Glomerular endothelial cell (primary cell): ENCODE results near the gene ACTA1. TPM values are rescaled to one million over a fixed set of nuclear protein-coding genes. Genes with fewer than 3 reads are reported as not detected.
"Not testable (repeated sequence)": the region's sequence is repeated elsewhere in the genome, so short reads cannot be mapped to it uniquely, and the experiment has no call there.

Experiments
- DNase-seq: peaks from one replicate; pipeline ENCODE4 v3.0.0-alpha.2; 2011; ENCODE audit warnings: low read depth, low spot score; ENCODE audit errors: extremely low read depth
- total RNA-seq: library from RNA; depleted of rRNA; stranded (reverse); fragments of >200 nt; gene quantifications from 2 replicates; pipeline ENCODE4 v1.2.3, GENCODE V29; 2015

ACTA1 gene
- total RNA-seq, 1 donor from 2014 or later, result not detected

DNA sequence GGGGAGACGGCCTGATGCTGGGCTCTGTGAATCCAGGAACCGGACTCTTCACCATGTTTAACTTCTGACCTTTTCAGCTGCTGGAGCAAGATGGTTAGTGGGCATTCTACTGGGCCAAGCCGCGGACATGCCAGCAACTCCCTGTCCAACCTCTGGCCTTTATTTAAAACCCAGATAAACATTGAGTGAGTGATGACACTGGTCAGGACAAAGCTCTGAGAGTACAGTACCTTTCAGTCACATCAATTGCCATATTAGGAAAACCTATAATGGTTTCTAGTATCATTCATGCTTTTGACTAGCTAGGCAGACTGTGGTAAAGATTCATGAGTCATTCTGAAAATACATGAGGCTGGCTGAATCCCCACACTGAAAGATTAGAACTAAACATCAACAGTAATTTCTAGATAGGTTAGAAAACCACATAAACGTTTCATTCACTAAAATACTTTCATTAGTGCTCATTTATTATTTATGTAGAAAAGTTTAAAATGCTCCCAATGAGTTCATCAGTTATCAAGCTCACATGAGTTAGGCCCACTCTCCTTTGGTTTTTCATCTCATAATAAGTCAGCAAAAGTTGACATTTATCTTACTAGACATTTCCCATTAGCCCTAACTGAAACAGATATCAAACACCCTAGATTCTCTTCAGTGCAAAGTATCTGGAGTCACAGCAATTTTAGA lies 7.1 kb upstream of the ACTA1 start:
- DNase-seq, result no peak

DNA sequence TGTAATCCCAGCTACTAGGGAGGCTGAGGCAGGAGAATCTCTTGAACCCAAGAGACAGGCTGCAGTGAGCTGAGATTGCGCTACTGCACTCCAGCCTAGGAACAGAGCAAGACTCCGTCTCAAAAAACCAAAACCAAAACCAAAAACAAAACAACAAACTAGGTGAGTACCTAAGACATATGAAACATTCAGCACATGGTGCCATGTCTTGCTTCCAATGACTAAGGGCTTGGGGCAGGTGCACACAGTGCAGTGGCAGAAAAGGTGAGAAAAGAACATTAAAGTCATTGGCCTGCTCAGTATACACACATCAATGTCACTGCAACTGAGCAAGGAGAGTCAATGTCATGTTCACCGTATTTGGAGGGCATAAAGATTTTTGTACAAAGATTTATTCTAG lies 4.1 kb upstream of the ACTA1 start:
- no peak for DNase-seq

DNA sequence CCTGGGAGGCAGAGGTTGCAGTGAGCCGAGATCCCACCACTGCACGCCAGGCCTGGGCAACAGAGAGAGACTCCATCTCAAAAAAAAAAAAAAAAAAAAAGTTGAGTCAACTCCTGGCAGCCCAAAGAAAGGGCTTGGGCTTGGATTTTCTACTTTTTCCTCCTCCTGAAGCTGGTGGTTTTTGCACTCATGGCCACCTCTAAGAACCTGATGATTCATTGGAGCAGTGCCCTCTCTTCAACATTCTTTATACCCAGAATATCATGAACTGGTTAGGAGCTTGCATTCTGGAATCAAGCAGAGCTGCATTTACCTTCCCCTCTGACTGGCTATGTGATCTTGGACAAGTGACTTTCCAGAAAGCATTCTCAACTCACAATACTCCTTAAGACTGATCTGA lies 3.5 kb upstream of the ACTA1 start:
- DNase-seq, result no peak

DNA sequence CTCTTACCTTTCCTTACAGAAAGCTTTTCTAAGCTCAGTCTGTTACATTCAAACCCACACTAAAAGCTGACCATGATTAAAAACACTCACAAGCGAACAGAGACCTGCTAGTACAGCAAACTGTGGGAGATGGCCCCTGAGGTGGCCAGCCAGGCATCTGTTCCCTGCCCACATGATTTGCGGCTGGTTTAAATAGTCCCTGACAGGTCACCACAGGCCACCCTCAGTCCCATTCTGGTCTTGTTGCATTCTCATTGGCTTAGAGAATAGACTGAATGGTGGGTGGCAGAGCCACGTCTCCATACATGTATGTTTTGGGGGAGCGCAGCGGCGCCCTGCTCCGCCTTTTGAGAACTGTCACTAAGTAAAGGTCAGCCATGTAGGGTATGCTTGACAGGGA lies 2.3 kb upstream of the ACTA1 start:
- DNase-seq, result no peak

DNA sequence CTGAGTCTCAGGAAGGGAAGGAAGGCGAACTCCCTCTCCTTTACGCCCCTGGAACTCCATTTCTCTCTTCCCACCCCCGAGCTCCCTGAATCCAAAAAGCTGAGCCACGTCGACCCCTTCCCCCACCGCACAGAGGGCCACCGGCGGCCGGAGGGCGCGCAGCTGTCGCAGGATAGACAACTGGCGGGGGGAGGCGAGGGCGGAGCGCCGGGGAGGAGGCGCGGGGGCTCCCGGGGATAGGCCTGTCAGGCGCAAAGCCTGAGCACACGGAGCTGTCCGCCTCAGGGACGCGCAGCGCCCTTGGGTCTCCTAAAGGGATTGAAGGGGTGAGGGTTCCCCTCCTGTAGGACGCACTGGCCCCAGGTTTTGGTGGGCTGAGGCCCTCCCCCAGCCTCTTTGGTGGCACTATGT lies 752 bp upstream of the ACTA1 start:
- DNase-seq, result no peak

DNA sequence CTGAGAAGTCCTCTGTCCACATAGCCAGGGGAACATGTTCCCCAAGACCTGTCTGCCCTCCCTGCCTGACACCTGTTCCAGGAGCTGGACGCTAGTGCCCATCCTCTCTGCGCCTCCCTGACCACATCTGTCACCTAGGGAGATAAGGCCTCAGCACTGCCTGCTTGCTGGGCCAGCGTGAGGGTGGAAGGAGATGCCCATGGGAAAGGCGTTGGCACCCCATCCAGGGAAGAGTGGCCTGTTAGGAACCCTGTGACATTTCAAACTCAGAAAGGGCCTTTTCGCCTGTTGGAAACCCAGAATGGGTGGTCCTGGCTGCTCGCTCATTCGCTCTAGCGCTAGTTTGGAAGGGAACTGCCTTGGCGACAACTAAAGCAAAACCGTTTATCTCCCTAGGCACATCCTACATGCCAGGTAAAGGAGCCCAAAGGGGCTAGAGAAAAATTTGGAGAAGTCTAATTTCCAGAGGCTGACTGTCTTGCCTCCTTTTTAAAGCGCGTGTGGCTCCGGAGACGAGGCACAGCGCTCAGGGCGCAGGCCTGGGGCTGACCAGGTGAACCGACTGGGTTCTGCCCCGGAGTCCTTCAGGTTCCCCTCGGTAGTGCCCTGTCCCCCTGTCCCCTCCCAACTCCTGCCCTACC lies 410 bp downstream of the ACTA1 start:
- DNase-seq, result no peak

DNA sequence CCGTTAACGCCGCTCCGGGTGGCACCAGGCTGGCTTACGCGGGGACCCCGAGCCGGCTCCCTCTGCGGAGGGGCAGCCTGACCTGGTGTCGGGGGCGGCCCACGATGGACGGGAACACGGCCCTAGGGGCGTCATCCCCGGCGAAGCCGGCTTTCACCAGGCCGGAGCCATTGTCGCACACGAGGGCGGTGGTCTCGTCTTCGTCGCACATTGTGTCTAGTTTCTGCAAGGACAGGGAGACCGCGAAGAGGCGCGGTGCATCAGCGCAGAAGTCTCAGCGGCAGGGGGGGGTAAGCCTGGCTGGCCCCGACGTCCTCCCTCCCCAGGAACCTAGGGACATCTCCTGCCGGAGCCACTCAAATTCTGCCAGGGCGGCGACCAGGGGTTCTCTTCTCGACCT lies 989 bp downstream of the ACTA1 start:
- no peak for DNase-seq

DNA sequence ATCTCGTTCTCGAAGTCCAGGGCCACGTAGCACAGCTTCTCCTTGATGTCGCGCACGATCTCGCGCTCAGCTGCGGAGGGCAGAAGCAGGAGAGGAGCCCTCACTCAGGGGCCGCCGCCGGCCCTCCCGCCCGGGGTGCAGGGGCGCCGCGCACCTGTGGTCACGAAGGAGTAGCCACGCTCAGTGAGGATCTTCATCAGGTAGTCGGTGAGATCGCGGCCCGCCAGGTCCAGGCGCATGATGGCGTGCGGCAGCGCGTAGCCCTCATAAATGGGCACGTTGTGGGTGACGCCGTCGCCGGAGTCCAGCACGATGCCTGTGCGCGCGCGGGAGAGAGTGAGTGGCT lies 1.8 kb downstream of the ACTA1 start:
- DNase-seq, result no peak

DNA sequence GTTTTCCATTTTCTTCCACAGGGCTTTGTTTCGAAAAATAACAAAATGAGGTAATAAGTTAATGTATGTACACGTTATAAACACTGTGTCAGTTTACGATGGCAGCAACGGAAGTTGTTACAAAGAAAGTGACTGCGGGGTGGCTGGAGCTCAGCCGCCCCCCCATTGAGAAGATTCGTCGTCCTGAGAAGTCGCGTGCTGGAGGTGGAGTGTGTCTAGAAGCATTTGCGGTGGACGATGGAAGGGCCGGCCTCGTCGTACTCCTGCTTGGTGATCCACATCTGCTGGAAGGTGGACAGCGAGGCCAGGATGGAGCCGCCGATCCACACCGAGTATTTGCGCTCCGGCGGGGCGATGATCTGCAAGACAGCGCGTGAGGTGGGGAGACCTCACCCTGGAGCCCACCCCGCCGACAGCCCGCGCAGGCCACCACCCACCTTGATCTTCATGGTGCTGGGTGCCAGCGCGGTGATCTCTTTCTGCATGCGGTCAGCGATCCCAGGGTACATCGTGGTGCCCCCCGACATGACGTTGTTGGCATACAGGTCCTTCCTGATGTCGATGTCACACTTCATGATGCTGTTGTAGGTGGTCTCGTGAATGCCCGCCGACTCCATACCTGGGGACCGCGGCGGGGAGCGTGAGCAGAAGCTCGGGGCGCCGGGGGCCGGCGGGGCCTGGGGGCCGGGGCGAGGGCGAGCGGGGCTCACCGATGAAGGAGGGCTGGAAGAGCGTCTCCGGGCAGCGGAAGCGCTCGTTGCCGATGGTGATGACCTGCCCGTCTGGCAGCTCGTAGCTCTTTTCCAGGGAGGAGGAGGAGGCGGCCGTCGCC lies 2.4 kb downstream of the ACTA1 start:
- no peak for DNase-seq

DNA sequence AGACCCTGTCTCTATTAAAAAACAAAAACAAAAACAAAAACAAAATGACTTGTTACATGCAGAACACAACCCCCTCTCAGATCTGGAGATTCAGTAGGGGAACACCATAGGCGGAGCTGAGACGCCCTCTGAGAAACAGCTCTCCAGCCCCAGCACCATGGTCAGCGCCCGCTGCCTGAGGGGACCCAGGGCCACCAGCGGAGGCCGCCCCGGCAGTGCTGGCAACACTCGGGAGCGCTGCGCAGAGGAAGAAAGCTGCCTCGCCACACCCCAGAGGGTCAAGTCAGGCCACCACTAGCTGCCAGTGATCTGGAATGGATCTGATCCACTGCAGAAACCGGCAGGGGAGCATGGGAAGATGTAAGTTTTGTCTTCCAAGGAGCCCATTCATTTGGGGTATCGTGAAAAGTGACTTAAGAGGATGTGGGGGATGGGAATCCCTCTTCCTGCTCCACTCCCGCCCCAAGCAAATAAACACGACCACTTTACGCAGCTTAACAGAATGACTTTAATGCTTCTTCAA lies 3.1 kb downstream of the ACTA1 start:
- DNase-seq, result no peak

DNA sequence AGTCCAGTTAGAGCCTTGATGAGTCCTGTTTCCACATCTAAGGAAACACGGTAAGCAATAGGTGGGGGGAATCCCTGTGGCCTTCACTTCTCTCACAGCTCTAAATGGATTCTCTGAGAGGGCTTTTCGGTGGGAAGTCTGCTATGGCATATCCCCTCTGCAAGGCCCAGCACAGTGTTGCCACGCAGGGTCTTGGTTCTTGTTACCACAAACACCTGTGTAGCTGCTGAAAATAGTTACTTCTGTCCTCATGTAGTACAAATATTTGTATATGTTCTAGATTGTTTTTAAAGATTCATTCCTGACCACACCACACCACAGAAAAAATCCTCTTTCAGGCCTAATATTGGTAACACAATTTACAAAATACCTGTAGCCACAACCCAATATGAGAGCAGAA lies 5.6 kb downstream of the ACTA1 start:
- DNase-seq, result no peak

DNA sequence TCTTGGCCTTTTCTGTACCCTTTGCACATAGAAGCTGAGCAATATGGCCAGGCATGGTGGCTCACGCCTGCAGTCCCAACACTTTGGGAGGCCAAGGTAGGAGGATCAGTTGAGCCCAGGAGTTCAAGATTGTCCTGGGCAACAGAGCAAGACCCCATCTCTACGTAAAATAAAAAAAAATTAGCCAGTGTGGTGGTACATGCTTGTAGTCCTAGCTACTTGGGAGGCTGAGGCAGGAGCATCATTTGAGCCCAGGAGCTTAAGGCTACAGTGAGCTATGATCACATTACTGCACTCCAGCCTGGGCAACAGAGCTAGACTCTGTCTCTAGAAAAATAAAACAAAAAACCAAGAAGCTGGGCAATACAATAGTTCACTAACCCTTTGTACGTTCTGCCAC lies 6.3 kb downstream of the ACTA1 start:
- DNase-seq, result no peak

DNA sequence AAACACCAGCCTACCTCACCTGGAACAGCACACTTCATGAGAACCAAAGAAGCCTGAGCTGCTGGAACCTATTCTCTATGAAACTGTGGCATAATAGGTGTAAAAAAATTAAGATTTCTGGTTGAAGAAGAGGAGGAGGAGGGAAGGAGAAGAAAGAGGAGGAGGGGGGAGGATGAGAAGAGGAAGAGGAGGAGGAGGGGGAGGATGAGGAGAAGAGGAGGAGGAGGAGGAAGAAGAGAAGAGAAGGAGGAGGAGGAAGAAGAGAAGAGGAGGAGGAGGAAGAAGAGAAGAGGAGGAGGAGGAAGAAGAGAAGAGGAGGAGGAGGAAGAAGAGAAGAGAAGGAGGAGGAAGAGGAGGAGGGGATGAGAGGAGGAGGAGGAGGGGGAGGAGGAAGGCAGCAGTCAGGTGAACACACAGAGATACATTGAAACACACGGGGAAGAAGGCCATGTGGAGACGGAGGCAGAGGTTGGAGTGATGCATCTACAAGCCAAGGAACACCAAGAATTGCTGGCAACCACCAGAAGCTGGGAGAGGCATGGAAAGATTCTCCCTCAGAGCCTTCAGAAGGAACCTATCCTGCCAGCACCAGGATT lies 8.2 kb downstream of the ACTA1 start:
- DNase-seq, result no peak

DNA sequence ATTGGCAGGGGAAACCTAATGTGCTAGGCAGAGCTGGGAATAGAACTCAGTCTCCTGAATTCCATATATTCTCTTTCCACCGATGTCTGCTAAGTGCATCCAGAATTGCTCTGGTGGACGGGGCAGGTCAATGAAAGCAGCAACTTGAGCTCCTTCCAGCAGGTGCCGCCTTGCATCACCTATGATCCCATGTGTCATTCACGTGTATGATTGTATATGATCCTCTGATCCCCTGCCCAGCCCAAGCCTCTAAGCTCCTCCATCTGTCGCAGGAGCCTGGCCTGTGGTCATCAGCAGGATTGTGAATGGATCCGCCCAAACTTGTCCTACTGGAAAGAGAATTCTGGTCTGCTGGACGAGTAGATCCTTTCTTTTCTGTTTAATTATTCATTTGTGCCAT lies 13.1 kb downstream of the ACTA1 start:
- DNase-seq, result no peak

DNA sequence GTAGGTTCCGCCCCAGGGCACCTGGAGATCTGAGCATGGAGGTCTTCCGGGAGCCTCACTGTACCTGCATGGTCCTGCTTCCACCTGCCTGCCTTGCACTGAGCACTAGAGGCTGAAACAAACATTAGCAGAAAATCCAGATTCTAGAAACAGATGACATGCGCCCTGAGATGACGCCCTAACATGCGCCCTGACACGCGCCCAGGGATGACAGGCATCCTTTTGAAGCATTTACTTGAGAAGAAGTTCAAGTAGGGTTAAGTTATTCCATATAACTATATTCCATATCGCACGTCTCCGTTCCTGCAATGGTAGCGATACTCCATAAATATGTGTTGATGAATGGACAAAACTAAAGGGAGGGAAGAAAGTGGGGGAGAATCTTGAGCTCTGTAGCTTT lies 13.7 kb downstream of the ACTA1 start:
- no peak for DNase-seq

DNA sequence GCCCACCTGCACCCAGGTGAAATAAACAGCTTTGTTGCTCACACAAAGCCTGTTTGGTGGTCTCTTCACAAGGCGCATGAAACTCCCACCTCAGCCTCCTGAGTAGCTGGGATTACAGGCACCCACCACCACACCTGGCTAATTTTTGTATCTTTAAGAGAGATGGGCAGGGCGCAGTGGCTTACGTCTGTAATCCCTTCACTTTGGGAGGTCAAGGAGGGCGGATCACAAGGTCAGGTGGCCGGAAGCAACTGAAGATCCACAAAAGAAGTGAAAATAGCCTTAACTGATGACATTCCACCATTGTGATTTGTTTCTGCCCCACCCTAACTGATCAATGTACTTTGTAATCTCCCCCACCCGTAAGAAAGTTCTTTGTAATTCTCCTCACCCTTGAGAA lies 15.3 kb downstream of the ACTA1 start:
- not testable (repeated sequence) for DNase-seq

DNA sequence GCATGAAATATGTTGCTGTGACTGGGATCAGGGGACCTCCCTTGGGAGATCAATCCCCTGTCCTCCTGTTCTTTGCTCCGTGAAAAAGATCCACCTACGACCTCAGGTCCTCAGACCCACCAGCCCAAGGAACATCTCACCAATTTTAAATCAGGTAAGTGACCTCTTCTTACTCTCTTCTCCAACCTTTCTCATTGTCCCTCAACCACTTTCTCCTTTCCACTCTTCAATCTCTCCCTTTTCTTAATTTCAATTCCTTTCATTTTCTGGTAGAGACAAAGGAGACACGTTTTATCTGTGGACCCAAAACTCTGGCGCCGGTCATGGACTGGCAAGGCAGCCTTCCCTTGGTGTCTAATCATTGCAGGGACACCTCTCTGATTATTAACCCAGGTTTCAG lies 21.1 kb downstream of the ACTA1 start:
- not testable (repeated sequence) for DNase-seq

DNA sequence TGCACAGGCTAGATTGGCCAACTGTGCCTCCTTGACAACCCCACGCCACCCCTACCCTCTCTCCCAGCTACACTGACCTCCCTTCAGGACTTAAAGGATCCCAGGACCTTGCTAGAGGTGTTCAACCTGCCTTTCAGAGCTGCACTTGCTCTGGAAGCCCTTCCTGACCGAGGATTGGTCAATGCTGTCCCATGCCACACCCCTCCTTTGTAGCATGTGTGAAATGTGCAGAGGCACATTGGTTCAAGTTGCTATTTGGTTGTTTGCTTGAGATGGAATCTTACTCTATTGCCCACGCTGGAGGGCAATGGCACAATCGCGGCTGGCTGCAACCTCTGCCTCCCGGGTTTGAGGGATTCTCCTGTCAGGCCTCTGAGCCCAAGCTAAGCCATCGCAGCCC lies 21.8 kb downstream of the ACTA1 start:
- DNase-seq, result no peak

DNA sequence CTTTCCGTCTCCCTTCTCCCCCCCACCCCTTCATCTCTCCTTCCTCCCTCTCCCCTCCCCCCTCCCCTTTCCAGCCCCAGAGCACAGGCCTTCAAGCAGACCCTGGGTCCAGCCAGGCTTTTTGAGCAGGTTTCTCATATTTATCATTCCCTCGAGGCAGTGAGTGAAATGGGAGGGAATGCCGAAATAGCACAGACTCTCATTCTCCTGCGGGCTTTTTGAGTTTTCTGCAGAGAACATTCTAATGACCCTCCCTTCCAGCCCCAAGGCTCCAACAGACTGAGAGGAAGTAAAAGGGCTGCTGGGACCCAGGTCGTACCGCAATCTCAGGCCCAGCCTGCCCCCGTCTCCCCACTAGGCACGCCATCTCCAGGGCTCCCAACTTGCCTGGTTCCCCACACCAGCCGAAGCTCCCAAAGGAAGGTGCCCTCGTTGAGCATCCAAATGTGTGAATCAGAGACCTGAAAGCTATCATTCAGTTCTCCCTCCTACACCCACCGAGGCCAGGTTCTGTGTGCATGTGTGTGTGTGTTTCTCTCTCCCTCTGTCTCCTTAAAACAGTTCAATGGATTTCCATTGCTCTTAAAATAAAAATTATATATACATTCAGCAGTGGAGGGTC lies 22.3 kb downstream of the ACTA1 start:
- no peak for DNase-seq

DNA sequence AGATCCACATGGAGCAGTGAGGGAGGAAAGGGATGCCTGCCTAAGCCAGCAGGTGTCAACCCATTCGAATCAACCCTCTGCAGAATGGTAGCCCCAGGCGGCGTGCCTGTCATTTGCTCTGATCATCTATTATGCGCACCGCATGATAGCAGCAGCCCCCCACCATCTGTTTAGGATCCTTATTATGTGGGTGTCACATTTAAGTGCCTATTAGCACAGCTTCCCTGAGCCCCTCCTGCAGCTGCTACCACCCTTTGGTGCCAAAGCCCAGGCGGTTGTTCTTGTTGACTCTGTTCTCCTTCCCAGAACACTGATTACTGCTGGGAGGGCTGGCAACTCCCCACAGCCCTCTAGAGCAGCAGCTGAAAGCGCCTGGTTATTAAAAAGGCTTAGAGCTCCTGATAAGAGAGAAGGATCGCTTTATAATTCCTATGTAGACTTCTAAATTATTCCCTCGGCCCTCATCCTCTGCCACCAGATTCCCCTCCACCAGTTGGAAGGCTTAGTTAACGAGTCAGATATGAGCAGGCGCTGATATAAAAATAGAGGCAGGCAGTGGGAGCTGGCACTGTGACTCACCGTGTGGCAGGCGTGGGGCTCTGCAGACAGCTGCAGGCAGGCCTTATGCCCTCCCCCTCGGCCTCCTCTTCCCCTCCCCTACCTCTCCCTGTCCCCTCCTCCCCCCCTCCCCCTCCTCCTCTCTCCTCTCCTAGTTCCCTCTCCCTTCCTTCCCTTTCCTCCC lies 23.0 kb downstream of the ACTA1 start:
- no peak for DNase-seq
